A549 treated with GW870086 at 1 μM for 4 hours (cell line): ENCODE results near the gene RNF166. TPM values are rescaled to one million over a fixed set of nuclear protein-coding genes. Genes with fewer than 3 reads are reported as not detected.

ENCODE experiments used
- total RNA-seq: library from RNA; stranded (reverse); fragments of 200-300 nt; extraction: Qiagen RNA extraction; gene quantifications from 5 replicates; pipeline ENCODE4 v1.2.3, GENCODE V29; 2022; ENCODE audit warnings: low read depth

Gene RNF166, protein sequence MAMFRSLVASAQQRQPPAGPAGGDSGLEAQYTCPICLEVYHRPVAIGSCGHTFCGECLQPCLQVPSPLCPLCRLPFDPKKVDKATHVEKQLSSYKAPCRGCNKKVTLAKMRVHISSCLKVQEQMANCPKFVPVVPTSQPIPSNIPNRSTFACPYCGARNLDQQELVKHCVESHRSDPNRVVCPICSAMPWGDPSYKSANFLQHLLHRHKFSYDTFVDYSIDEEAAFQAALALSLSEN
- total RNA-seq: 11.3 to 17.7 TPM (median 17.4 TPM) in 5 replicates

DNA sequence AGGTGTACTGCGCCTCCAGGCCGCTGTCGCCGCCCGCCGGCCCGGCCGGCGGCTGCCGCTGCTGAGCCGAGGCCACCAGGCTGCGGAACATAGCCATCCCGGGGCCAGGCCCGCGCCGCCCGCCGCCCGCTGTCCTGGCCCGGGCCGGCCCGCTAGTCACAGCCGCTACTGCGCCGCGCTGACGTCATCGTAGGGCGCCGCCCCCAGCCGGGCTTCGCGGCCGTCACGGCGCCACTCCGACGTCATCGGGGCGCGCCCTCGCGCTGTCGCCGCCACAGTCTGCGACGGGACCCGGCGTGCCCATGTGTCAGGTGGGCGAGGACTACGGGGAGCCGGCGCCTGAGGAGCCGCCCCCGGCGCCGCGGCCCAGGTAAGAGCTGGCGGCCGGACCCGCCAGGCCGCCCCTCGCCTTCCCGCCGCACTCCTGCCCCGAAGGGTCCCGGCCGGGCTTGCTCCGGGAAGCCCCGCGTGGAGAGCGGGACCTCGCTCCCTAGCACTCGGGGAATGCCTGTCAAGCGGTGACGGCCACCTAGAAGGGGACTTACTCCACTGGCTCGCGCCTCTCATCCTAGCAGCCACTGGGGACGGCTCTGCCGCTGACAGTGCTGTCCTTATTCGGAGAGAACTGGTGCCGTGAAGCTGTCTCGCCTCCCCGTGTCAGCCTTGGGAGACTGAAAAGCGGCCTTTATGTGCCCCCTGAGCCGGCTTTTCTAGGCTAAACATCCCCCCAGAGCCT lies at the start of gene RNF166, which contains the start of gene CTU2:
Gene RNF166, minus strand, starts transcription at position 180 of the 736 bp plus-strand sequence. Its CDS starts 83 bp downstream, at position 97.
Gene CTU2, plus strand, starts transcription at position 275 of the 736 bp plus-strand sequence. Its CDS starts 28 bp downstream, at position 303.

DNA sequence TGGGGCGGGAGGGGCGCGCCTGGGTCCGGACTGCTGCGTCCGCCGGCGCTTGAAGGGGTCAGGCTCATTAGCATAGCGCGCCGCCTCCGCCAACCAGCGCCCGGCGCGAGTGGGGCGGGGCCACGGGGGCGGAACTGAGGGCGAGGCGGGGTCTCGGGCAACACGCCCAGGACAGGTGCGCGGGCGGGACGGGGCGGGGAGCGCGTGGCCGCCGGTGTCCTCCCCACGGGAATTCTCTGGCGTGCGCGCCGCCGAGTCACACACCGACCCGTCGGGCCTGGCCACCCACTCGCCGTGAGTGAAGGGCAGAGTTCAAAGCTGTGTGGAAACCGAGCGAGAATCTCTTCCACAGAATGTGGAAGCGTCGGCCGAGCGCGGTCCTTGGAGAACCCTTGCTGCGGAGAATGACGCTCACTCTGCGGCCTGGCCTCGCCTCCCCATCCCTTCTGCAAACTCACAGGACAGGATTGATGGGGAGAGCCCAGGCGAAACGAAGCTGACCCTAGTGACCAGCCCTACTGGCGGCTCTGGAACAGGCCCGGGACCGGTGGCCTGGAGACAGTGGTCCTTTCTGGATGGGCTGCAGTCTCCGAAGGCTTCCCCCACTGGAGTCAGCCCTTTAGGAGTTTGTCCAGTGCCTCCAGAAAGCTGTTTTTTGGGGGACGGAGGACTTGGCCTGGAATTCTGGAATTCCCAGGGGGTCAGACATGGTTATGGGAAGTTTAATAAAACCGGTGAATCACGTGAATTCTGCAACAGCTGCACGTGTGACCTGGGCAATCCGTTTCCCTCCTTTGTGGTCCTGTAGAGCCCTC lies 19.6 kb downstream of the RNF166 start, which contains the start of gene SNAI3:
Gene SNAI3, minus strand, starts transcription at position 69 of the 815 bp plus-strand sequence. CDS start 101 bp downstream, outside the sequence.

DNA sequence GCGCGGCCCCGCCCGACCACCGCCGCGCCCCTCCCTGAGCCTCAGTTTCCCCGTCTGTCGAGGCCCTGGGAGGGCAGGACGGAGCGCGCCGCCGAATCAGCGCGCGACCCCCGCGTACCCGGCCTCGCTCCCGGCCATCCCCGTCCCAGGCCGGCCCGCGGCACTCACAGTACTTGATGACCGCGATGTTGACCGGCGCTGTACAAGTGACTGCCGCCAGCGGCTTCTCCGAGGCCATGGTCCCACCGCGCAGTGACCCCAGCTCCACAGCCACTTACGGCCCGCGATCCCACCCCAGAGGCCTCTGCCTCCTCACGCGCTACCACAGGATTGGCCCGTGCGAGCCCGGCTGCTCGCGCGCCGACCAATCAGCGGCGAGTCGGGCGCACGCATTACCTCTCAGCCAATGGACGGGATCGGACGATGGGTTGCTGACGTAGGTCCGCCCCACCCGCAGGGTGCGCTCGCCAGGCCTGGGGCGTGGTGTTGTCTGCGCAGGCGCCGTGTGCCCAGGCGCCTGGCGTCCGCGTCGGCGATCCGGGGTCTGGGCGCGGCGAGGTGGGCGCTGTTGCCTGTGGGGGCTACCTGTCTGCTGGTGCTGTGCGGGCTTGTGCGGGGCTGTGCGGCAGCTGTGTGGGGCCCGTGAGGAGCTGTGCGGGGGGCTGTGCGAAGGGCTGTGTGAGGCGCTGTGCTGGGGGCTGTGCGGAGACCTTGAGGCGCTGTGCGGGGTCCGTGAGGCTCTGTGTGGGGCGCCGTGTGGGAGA lies 43.2 kb downstream of the RNF166 start, which contains the start of gene MVD:
Gene MVD, minus strand, starts transcription at position 249 of the 764 bp plus-strand sequence. Its CDS starts 11 bp downstream, at position 238.

DNA sequence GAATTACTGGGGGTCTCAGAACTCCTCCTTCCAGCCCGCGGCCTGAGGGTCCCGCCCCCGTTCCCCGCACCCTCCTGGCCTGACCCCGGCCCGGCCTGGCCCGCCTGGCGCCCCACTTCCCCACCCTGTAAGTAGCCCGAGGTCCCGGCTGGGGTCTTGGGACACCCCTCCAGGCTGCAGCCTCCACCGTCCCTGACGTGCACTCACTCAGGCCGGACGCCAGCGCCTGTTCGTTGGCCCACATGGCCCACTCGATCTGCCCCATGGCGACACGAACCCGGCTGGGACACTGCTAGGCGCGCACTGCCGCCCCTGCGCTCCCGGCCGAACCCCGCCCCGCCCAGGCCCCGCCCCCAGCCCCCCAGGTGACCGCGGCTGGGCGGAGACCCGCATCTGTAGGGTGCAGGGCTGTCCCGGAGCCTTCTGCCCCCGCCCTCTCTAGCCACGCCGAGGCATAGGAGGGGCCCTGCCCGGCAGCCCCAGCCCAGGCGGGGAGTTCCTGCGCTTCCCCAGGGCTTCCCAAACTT lies 55.4 kb downstream of the RNF166 start, which contains the start of gene CYBA:
Gene CYBA, minus strand, starts transcription at position 305 of the 527 bp plus-strand sequence. Its CDS starts 40 bp downstream, at position 265.

Other genes starting within 250 kb of the RNF166 start
- gene ZC3H18, start 136.0 kb downstream of the RNF166 start, total RNA-seq: 41.8 to 48.8 TPM (median 47.6 TPM) in 5 replicates
- not detected in 5 replicates for gene IL17C, start 67.8 kb downstream of the RNF166 start, total RNA-seq
- gene CYBA, start 55.4 kb downstream of the RNF166 start, total RNA-seq: 267 to 301 TPM (median 293 TPM) in 5 replicates
- 16.6 to 23.1 TPM (median 20.2 TPM) in 5 replicates for gene MVD, start 43.3 kb downstream of the RNF166 start, total RNA-seq
- gene SNAI3, start 19.9 kb downstream of the RNF166 start, total RNA-seq: 0.08 to 0.32 TPM (median 0.17 TPM) in 4 of 5 replicates, not detected in the other
- 25.4 to 36.2 TPM (median 33.3 TPM) in 5 replicates for gene CTU2, start 95 bp upstream of the RNF166 start, total RNA-seq
- gene PIEZO1, start 78.8 kb upstream of the RNF166 start, total RNA-seq: 110 to 147 TPM (median 137 TPM) in 5 replicates
- gene CDT1, start 97.4 kb upstream of the RNF166 start, total RNA-seq: 25.6 to 32.0 TPM (median 29.9 TPM) in 5 replicates
- 310 to 457 TPM (median 407 TPM) in 5 replicates for gene APRT, start 105.5 kb upstream of the RNF166 start, total RNA-seq
- 33.8 to 47.9 TPM (median 47.0 TPM) in 5 replicates for gene GALNS, start 150.5 kb upstream of the RNF166 start, total RNA-seq
- gene TRAPPC2L, start 150.7 kb upstream of the RNF166 start, total RNA-seq: 101 to 127 TPM (median 106 TPM) in 5 replicates
- not detected in 5 replicates for gene PABPN1L, start 160.3 kb upstream of the RNF166 start, total RNA-seq